GM23338 (cell line): Measurements from ENCODE around the gene OBP2A. TPM values are rescaled to one million over a fixed set of nuclear protein-coding genes. Genes with fewer than 3 reads are reported as not detected.

Source experiments
- ATAC-seq: fragments of 200-7000 bp; cut with Tn5 transposase; 3 replicates; pipeline ENCODE4 v1.9.1; 2020
- DNase-seq: peaks from one replicate; pipeline ENCODE4 v3.0.0-alpha.2; 2015; ENCODE audit warnings: low spot score
- H2AFZ ChIP-seq: fragments of 200-600 bp; sonication (generic); 2 replicates; pipeline ENCODE4 v1.8.0; 2016; ENCODE audit warnings: antibody characterized with exemption, mild to moderate bottlenecking, moderate library complexity
- H3F3A ChIP-seq: fragments of 200-600 bp; sonication (generic); replicated peaks from 2 replicates; pipeline ENCODE4 v1.8.0; 2017; ENCODE audit warnings: antibody characterized with exemption, mixed run types, low read depth
- H3K27ac ChIP-seq: fragments of 200-600 bp; sonication (generic); 2 replicates; pipeline ENCODE4 v1.6.1; 2016; ENCODE audit warnings: low read depth
- H3K27me3 ChIP-seq: fragments of 200-600 bp; sonication (generic); 2 replicates; pipeline ENCODE4 v1.8.0; 2016; ENCODE audit warnings: mild to moderate bottlenecking, mixed run types, moderate library complexity; ENCODE audit not compliant: insufficient read depth
- H3K36me3 ChIP-seq: fragments of 200-600 bp; sonication (generic); 2 replicates; pipeline ENCODE4 v1.8.0; 2016; ENCODE audit warnings: mild to moderate bottlenecking; ENCODE audit not compliant: insufficient read depth
- H3K4me1 ChIP-seq: fragments of 200-600 bp; sonication (generic); 2 replicates; pipeline ENCODE4 v1.8.0; 2016; ENCODE audit warnings: mild to moderate bottlenecking, moderate library complexity; ENCODE audit not compliant: insufficient read depth
- H3K4me2 ChIP-seq: fragments of 200-600 bp; sonication (generic); 2 replicates; pipeline ENCODE4 v1.7.1; 2017; ENCODE audit warnings: mixed run types
- H3K4me3 ChIP-seq: fragments of 200-600 bp; sonication (generic); 2 replicates; pipeline ENCODE4 v1.6.1; 2016; ENCODE audit warnings: mixed run types
- H3K79me2 ChIP-seq: fragments of 200-600 bp; sonication (generic); replicated peaks from 2 replicates; pipeline ENCODE4 v1.8.0; 2017; ENCODE audit warnings: mild to moderate bottlenecking; ENCODE audit not compliant: insufficient read depth
- H3K9me2 ChIP-seq: fragments of 200-600 bp; sonication (generic); 2 replicates; pipeline ENCODE4 v1.8.0; 2017; ENCODE audit not compliant: insufficient read depth
- H4K20me1 ChIP-seq: fragments of 200-600 bp; sonication (generic); replicated peaks from 2 replicates; pipeline ENCODE4 v1.8.0; 2017; ENCODE audit warnings: mild to moderate bottlenecking; ENCODE audit not compliant: insufficient read depth
- H3K27ac Mint-ChIP-seq: 2 replicates; pipeline ENCODE4 v1.8.0; 2020; ENCODE audit warnings: inconsistent platforms, mild to moderate bottlenecking, moderate library complexity, mixed read lengths
- H3K27me3 Mint-ChIP-seq: 3 replicates; pipeline ENCODE4 v1.8.0; 2022; ENCODE audit warnings: low read depth, mild to moderate bottlenecking, moderate library complexity, mixed read lengths, inconsistent platforms; ENCODE audit not compliant: insufficient read depth, poor library complexity
- H3K36me3 Mint-ChIP-seq: 3 replicates; pipeline ENCODE4 v1.8.0; 2021; ENCODE audit warnings: low read depth, mild to moderate bottlenecking, inconsistent platforms, moderate library complexity, mixed read lengths
- H3K4me1 Mint-ChIP-seq: 3 replicates; pipeline ENCODE4 v1.8.0; 2020; ENCODE audit warnings: mild to moderate bottlenecking, inconsistent platforms, mixed read lengths
- H3K4me3 Mint-ChIP-seq: 3 replicates; pipeline ENCODE4 v1.8.0; 2021; ENCODE audit warnings: moderate library complexity, mild to moderate bottlenecking, inconsistent platforms, mixed read lengths
- H3K9me3 Mint-ChIP-seq: 3 replicates; pipeline ENCODE4 v1.8.0; 2020; ENCODE audit warnings: moderate library complexity, mild to moderate bottlenecking, inconsistent platforms, mixed read lengths
- CREB1 ChIP-seq: fragments of 250-450 bp; sonication (Bioruptor Pico); IDR thresholded peaks from 2 replicates; pipeline ENCODE4 v1.5.0; 2020; ENCODE audit warnings: low read depth, mild to moderate bottlenecking, moderate library complexity
- CTCF ChIP-seq, 2 experiments: fragments of 200-600 bp in 1 of 2; sonication (generic) in 1 of 2; conservative IDR thresholded peaks; 2 replicates each; pipeline versions ENCODE4 v1.5.1 to v1.6.1; 2016 to 2017; ENCODE audit warnings: antibody characterized with exemption in 2 of 2, low read depth in 2 of 2, mild to moderate bottlenecking in 2 of 2, moderate library complexity in 1 of 2
- ETS1 ChIP-seq: IDR thresholded peaks from 2 replicates; pipeline ENCODE4 v1.6.1; 2016; ENCODE audit warnings: antibody characterized with exemption
- EZH2 ChIP-seq: fragments of 200-600 bp; sonication (generic); IDR thresholded peaks from one replicate; pipeline ENCODE4 v1.8.0; 2017; ENCODE audit warnings: antibody characterized with exemption, mild to moderate bottlenecking, low read depth; ENCODE audit not compliant: unreplicated experiment
- EZH2phosphoT487 ChIP-seq: fragments of 200-600 bp; sonication (generic); IDR thresholded peaks from one replicate; pipeline ENCODE4 v1.8.1; 2018; ENCODE audit warnings: antibody characterized with exemption; ENCODE audit not compliant: unreplicated experiment
- JUNB ChIP-seq: IDR thresholded peaks from one replicate; pipeline ENCODE4 v1.6.1; 2016; ENCODE audit warnings: antibody characterized with exemption; ENCODE audit not compliant: unreplicated experiment
- NANOG ChIP-seq: IDR thresholded peaks from 2 replicates; pipeline ENCODE4 v1.6.1; 2016; ENCODE audit warnings: antibody characterized with exemption, borderline replicate concordance
- POLR2AphosphoS5 ChIP-seq: IDR thresholded peaks from 2 replicates; pipeline ENCODE4 v1.6.1; 2016; ENCODE audit warnings: antibody characterized with exemption, low read depth
- REST ChIP-seq: IDR thresholded peaks from one replicate; pipeline ENCODE4 v1.6.1; 2018; ENCODE audit warnings: antibody characterized with exemption; ENCODE audit not compliant: unreplicated experiment
- STAT1 ChIP-seq: IDR thresholded peaks from one replicate; pipeline ENCODE4 v1.6.1; 2016; ENCODE audit warnings: antibody characterized with exemption; ENCODE audit not compliant: unreplicated experiment
- ZNF114 ChIP-seq: fragments of 250-450 bp; sonication (Bioruptor Pico); IDR thresholded peaks from 2 replicates; pipeline ENCODE4 v1.5.0; 2020; ENCODE audit warnings: mild to moderate bottlenecking, moderate library complexity
- ZNF331 ChIP-seq: fragments of 250-450 bp; sonication (Bioruptor Pico); IDR thresholded peaks from 2 replicates; pipeline ENCODE4 v1.5.0; 2020; ENCODE audit warnings: low read depth, mild to moderate bottlenecking, moderate library complexity
- ZNF462 ChIP-seq: fragments of 250-450 bp; sonication (Bioruptor Pico); IDR thresholded peaks from 2 replicates; pipeline ENCODE4 v1.5.0; 2020; ENCODE audit warnings: mild to moderate bottlenecking, moderate library complexity
- polyA plus RNA-seq: library from polyadenylated mRNA; unstranded; fragments of >200 nt; fragmentation: Nextera tagmentation; extraction: Ambion mirVana; gene quantifications from 2 replicates; pipeline ENCODE4 v1.2.1, GENCODE V29; 2016
- total RNA-seq: library from RNA; depleted of rRNA; stranded (reverse); fragments of >200 nt; shearing (Covaris generic); gene quantifications from 2 replicates; pipeline ENCODE4 v1.2.3, GENCODE V29; 2014

OBP2A gene
- total and polyA plus RNA-seq, 2 experiments from 2014 or later = not detected

GRCh38 chr9:135531096-135531495 lies 14.8 kb upstream of the OBP2A start (continued):
- TF ChIP-seq NANOG (no peak), EZH2phosphoT487 (no peak)

- no peak for ATAC-seq
- Histone ChIP-seq H2AFZ (no peak overlapping the region), H3K27me3 (no peaks in the 10 kb centered on the region), H3K9me2 (no peaks in the 10 kb centered on the region), H3K4me1 (no peaks in the 10 kb centered on the region), H3K4me3 (no peak overlapping the region), H4K20me1 (no peaks in the 10 kb centered on the region), H3K4me2 (no peak overlapping the region), H3K36me3 (no peaks in the 10 kb centered on the region), H3K79me2 (no peaks in the 10 kb centered on the region), H3F3A (no peaks in the 10 kb centered on the region), H3K27ac (no peak overlapping the region)
- Mint-ChIP-seq H3K27me3 (peaks cover 4% of the 10 kb centered on the region), H3K4me3 (no peak overlapping the region), H3K4me1 (peaks cover 9% of the 10 kb centered on the region; the same call in 2 of the 3 replicates), H3K9me3 (peaks cover 3% of the 10 kb centered on the region; the same call in 1 of the 3 replicates), H3K36me3 (no peaks in the 10 kb centered on the region), H3K27ac (no peak overlapping the region)
- TF ChIP-seq ETS1 (no peak), CREB1 (CRISPR knock-in tag) (no peak), REST (no peak), NANOG (no peak), POLR2AphosphoS5 (no peak), CTCF (conservative IDR thresholded peaks at IDR 0.05; ENCODE audit: low read depth in 2 of 2) (no peak), ZNF462 (no peak), JUNB (no peak), ZNF331 (no peak), EZH2phosphoT487 (no peak), ZNF114 (CRISPR knock-in tag) (no peak), STAT1 (no peak), EZH2 (no peak)
- no peak for DNase-seq
Observed at GRCh38 chr9:135533113-135533512, 12.8 kb upstream of the OBP2A start.
